ENCODE results near the gene FAT3. TPM values are rescaled to one million over a fixed set of nuclear protein-coding genes. Genes with fewer than 3 reads are reported as not detected.

FAT3 gene
- total and polyA plus RNA-seq, 9 of the 15 experiments (the other 6 are each of a cell fraction or from before 2014, with no cell fraction given): under 0.01 TPM; not detected in 7

- no peak for ATAC-seq
Observed at GRCh38 chr11:92199991-92200390, 24.6 kb upstream of the FAT3 start.

GRCh38 chr11:92204731-92205130 is 19.9 kb upstream of the FAT3 start:
- ChIA-PET POLR2A (no interaction called here), CTCF (ENCODE audit: low intra/inter-chr PET ratio) (no interaction called here)
- H3K9me3 ChIP-seq (replicated peaks; ENCODE audit: control insufficient read depth, insufficient read depth, low read depth, low read length): no peaks in the 10 kb centered on the region
- H3K4me3 ChIP-seq: no peak overlapping the region
- no peak overlapping the region for H3K27ac ChIP-seq (ENCODE audit: extremely low read depth, low read depth, low read length)
- no peak for DNase-seq (ENCODE audit: extremely low read depth in 1 of 4, low spot score in 3 of 4)
- H3K4me1 ChIP-seq (replicated peaks in 1 of 2; ENCODE audit: control insufficient read depth in 2 of 2, insufficient read depth in 2 of 2, low read length in 2 of 2): no peaks in the 10 kb centered on the region
- H3K27me3 ChIP-seq (ENCODE audit: control insufficient read depth in 2 of 2, insufficient read depth in 2 of 2, low read length in 2 of 2): no peaks in the 10 kb centered on the region
- intact Hi-C loops (cut with micrococcal nuclease) (no loop called here), in situ Hi-C loops (cut with MboI) (no loop called here)
- ATAC-seq: no peak
- 11% methylated on average over 2 of the region's 2 CpGs for WGBS (ENCODE audit: insufficient coverage, low coverage, missing lambda C conversion rate)
- H2AFZ ChIP-seq (ENCODE audit: low read depth, low read length): no peak overlapping the region
- H3K9me1 ChIP-seq (ENCODE audit: control insufficient read depth, insufficient read depth, low read length): no peaks in the 10 kb centered on the region
- H3K4me2 ChIP-seq (ENCODE audit: insufficient read depth, low read length): no peak overlapping the region
- BruUV-seq (replicated peaks): no TSS peak
- H3K9ac ChIP-seq (ENCODE audit: insufficient read depth in 1 of 2, low read depth in 2 of 2, low read length in 2 of 2): no peak overlapping the region
- FAIRE-seq: no peak
- no peaks in the 10 kb centered on the region for H3K36me3 ChIP-seq (ENCODE audit: control insufficient read depth, insufficient read depth, low read length)
- H4K20me1 ChIP-seq (replicated peaks; ENCODE audit: control insufficient read depth, insufficient read depth, low read length): no peaks in the 10 kb centered on the region
- H3K79me2 ChIP-seq (ENCODE audit: control insufficient read depth, insufficient read depth, low read length): no peaks in the 10 kb centered on the region
- TF ChIP-seq NONO (IDR thresholded peaks at IDR 0.05; ENCODE audit: low read depth in 2 of 2, low read length in 1 of 2): no peak
- TF ChIP-seq SMAD3 (CRISPR knock-in tag; conservative IDR thresholded peaks at IDR 0.05): no peak
- no peak for TF ChIP-seq ZNF717 (CRISPR knock-in tag; IDR thresholded peaks at IDR 0.05)
- no peak for TF ChIP-seq NR1H2 (CRISPR knock-in tag; IDR thresholded peaks at IDR 0.05)
- TF ChIP-seq ATF6 (CRISPR knock-in tag; IDR thresholded peaks at IDR 0.05): no peak
- no peak for TF ChIP-seq ELF4 (CRISPR knock-in tag; IDR thresholded peaks at IDR 0.05)
- no peak for TF ChIP-seq ZZZ3 (IDR thresholded peaks at IDR 0.05)
- TF ChIP-seq ZNF175 (CRISPR knock-in tag; IDR thresholded peaks at IDR 0.05; ENCODE audit: low read depth): no peak
- TF ChIP-seq SIN3B (IDR thresholded peaks at IDR 0.05; ENCODE audit: low read depth): no peak
- TF ChIP-seq PTTG1 (tag; IDR thresholded peaks at IDR 0.05; ENCODE audit: low read depth): no peak
- TF ChIP-seq ZNF785 (CRISPR knock-in tag; IDR thresholded peaks at IDR 0.05): no peak
- TF ChIP-seq DACH1 (IDR thresholded peaks at IDR 0.05; ENCODE audit: partially characterized antibody): no peak
- no peak for TF ChIP-seq ID3 (CRISPR knock-in tag; IDR thresholded peaks at IDR 0.05)
- TF ChIP-seq ID3 (tag; IDR thresholded peaks at IDR 0.05): no peak
- TF ChIP-seq NEUROD1 (IDR thresholded peaks at IDR 0.05; ENCODE audit: borderline replicate concordance, low read depth, low read length, partially characterized antibody): no peak
- TF ChIP-seq ESRRA (IDR thresholded peaks at IDR 0.05; ENCODE audit: borderline replicate concordance, low read depth): no peak

More at GRCh38 chr11:92199991-92200390, 24.6 kb upstream of the FAT3 start:
- Histone ChIP-seq H2AFZ (ENCODE audit: low read depth, low read length) (no peak overlapping the region), H3K4me3 (no peak overlapping the region), H3K9me1 (ENCODE audit: control insufficient read depth, insufficient read depth, low read length) (no peaks in the 10 kb centered on the region), H3K9ac (ENCODE audit: insufficient read depth in 1 of 2, low read depth in 2 of 2, low read length in 2 of 2) (no peak overlapping the region), H3K79me2 (ENCODE audit: control insufficient read depth, insufficient read depth, low read length) (no peaks in the 10 kb centered on the region), H4K20me1 (replicated peaks; ENCODE audit: control insufficient read depth, insufficient read depth, low read length) (no peaks in the 10 kb centered on the region), H3K9me3 (replicated peaks; ENCODE audit: control insufficient read depth, insufficient read depth, low read depth, low read length) (no peaks in the 10 kb centered on the region), H3K4me1 (replicated peaks in 1 of 2; ENCODE audit: control insufficient read depth in 2 of 2, insufficient read depth in 2 of 2, low read length in 2 of 2) (no peaks in the 10 kb centered on the region), H3K27ac (ENCODE audit: extremely low read depth, low read depth, low read length) (no peak overlapping the region), H3K4me2 (ENCODE audit: insufficient read depth, low read length) (no peak overlapping the region), H3K27me3 (ENCODE audit: control insufficient read depth in 2 of 2, insufficient read depth in 2 of 2, low read length in 2 of 2) (no peaks in the 10 kb centered on the region), H3K36me3 (ENCODE audit: control insufficient read depth, insufficient read depth, low read length) (no peaks in the 10 kb centered on the region)
- no peak for TF ChIP-seq ZNF134 (CRISPR knock-in tag; conservative IDR thresholded peaks at IDR 0.05)
- CTCF ChIA-PET (ENCODE audit: low intra/inter-chr PET ratio): no interaction called here
- intact Hi-C loops (cut with micrococcal nuclease): no loop called here
- DNase-seq (ENCODE audit: extremely low read depth in 1 of 4, low spot score in 3 of 4): no peak
- BruUV-seq (replicated peaks): no TSS peak
- POLR2A ChIA-PET: interaction anchor here (0.6 kb wide), 1 partner anchor 107 kb away, joined by 3 read pairs; no protein-coding TSS in a partner anchor
- 0% methylated on average over 3 of the region's 3 CpGs for WGBS (ENCODE audit: insufficient coverage, low coverage, missing lambda C conversion rate)
- in situ Hi-C loops (cut with MboI): no loop called here
- no peak for FAIRE-seq
